HepG2 (cell line): ENCODE data around the gene USP10. TPM values are rescaled to one million over a fixed set of nuclear protein-coding genes. Genes with fewer than 3 reads are reported as not detected.
A peak's percentile ranks its signal among the peaks of the same experiment; 100 is the strongest.
"Not testable (repeated sequence)": the region's sequence is repeated elsewhere in the genome, so short reads cannot be mapped to it uniquely, and the experiment has no call there.

ENCODE experiments used
- ATAC-seq: fragments of 200-7000 bp; cut with Tn5 transposase; 3 replicates; pipeline ENCODE4 v1.9.1; 2020; ENCODE audit warnings: mild to moderate bottlenecking, moderate library complexity
- BruUV-seq: library from RNA; stranded (reverse); fragments of 400-500 nt; replicated peaks from 2 replicates; lab custom pipeline; 2021; lab: Mats Ljungman, UMichigan
- CTCF ChIA-PET: fragments of 300-600 bp; formaldehyde crosslinking; extraction: SDS; loops from one replicate; lab custom pipeline; 2021; ENCODE audit warnings: low total read pairs, inconsistent platforms, low intra/inter-chr PET ratio; lab: Yijun Ruan, JAX
- POLR2A ChIA-PET: fragments of 350-600 bp; sonication (Branson Sonifier 250); formaldehyde crosslinking; loops from one replicate; lab custom pipeline; 2020; ENCODE audit warnings: antibody characterized with exemption, inconsistent platforms; lab: Yijun Ruan, JAX
- DNase-seq: peaks from one replicate; pipeline ENCODE4 v3.0.0-alpha.2; 2015; ENCODE audit warnings: low spot score
- FAIRE-seq: peaks from 3 replicates; lab custom pipeline; 2011; peaks lifted over from hg19 to GRCh38; lab: Jason Lieb, UNC
- H2AFZ ChIP-seq: one replicate; pipeline ENCODE4 v1.6.1; 2011; ENCODE audit warnings: low read length, inconsistent platforms
- H3K27ac ChIP-seq: fragments of 300-600 bp; 3 replicates; pipeline ENCODE4 v1.8.0; 2011; ENCODE audit warnings: mixed run types, mild to moderate bottlenecking, mixed read lengths, low read length, inconsistent platforms; ENCODE audit not compliant: insufficient read depth; ENCODE audit errors: extremely low read length
- H3K27me3 ChIP-seq, 2 experiments: fragments of 200-600 bp in 1 of 2; 2 replicates in 1 of 2; 3 replicates in 1 of 2; pipeline versions ENCODE4 v1.6.0 to v1.8.0; 2011; ENCODE audit warnings: low read length in 2 of 2, mild to moderate bottlenecking in 2 of 2, moderate library complexity in 2 of 2, inconsistent platforms in 1 of 2; ENCODE audit not compliant: insufficient read depth in 2 of 2, control insufficient read depth in 1 of 2
- H3K36me3 ChIP-seq, 2 experiments: fragments of 200-600 bp in 1 of 2; replicated peaks in 1 of 2; 2 replicates in 1 of 2; 3 replicates in 1 of 2; pipeline versions ENCODE4 v1.5.1 to v1.8.0; 2011; ENCODE audit warnings: low read length in 2 of 2, inconsistent platforms in 1 of 2; ENCODE audit not compliant: insufficient read depth in 2 of 2, control insufficient read depth in 1 of 2
- H3K4me1 ChIP-seq: 2 replicates; pipeline ENCODE4 v1.5.1; 2012; ENCODE audit warnings: low read length, inconsistent platforms; ENCODE audit not compliant: insufficient read depth
- H3K4me2 ChIP-seq: 2 replicates; pipeline ENCODE4 v1.6.0; 2011; ENCODE audit warnings: low read depth, low read length, inconsistent platforms
- H3K4me3 ChIP-seq, 3 experiments: fragments of 200-600 bp in 1 of 3; sonication (generic), shearing (Covaris generic) in 1 of 3; replicated peaks in 1 of 3; 2 replicates each; pipeline ENCODE4 v1.5.1; 2011 to 2016; ENCODE audit warnings: low read length in 3 of 3, inconsistent platforms in 2 of 3, low read depth in 2 of 3, mild to moderate bottlenecking in 2 of 3, control low read depth in 1 of 3, mixed read lengths in 1 of 3; ENCODE audit not compliant: insufficient read depth in 1 of 3
- H3K79me2 ChIP-seq: one replicate; pipeline ENCODE4 v1.6.1; 2011; ENCODE audit warnings: low read length, inconsistent platforms; ENCODE audit not compliant: insufficient read depth
- H3K9ac ChIP-seq: 2 replicates; pipeline ENCODE4 v1.6.0; 2011; ENCODE audit warnings: mild to moderate bottlenecking, low read depth, low read length, inconsistent platforms; ENCODE audit not compliant: insufficient read depth
- H3K9me3 ChIP-seq: 2 replicates; pipeline ENCODE4 v1.5.1; 2012; ENCODE audit warnings: mild to moderate bottlenecking, low read length
- H4K20me1 ChIP-seq: 2 replicates; pipeline ENCODE4 v1.6.0; 2011; ENCODE audit warnings: inconsistent platforms, mild to moderate bottlenecking, low read length, moderate library complexity; ENCODE audit not compliant: insufficient read depth
- ELF3 ChIP-seq: IDR thresholded peaks from 2 replicates; pipeline ENCODE4 v1.6.1; 2016; ENCODE audit warnings: missing genetic modification reagents, missing compliant biosample characterization
- FOSL2 ChIP-seq: sonication (generic); formaldehyde crosslinking; IDR thresholded peaks from 2 replicates; pipeline ENCODE4 v1.4.0; 2020; ENCODE audit warnings: missing genetic modification reagents
- IKZF4 ChIP-seq: sonication (generic); formaldehyde crosslinking; IDR thresholded peaks from 2 replicates; pipeline ENCODE4 v1.5.1; 2020; ENCODE audit warnings: borderline replicate concordance, mild to moderate bottlenecking, low read depth, missing genetic modification reagents; ENCODE audit errors: not compliant biosample characterization
- JUNB ChIP-seq: sonication (generic); formaldehyde crosslinking; IDR thresholded peaks from 2 replicates; pipeline ENCODE4 v1.8.0; 2022; ENCODE audit warnings: missing genetic modification reagents, mild to moderate bottlenecking, borderline replicate concordance
- KAT7 ChIP-seq: IDR thresholded peaks from 2 replicates; pipeline ENCODE4 v1.6.1; 2018; ENCODE audit warnings: borderline replicate concordance, missing compliant biosample characterization
- NFE2L2 ChIP-seq: fragments of 150-350 bp; IDR thresholded peaks from 2 replicates; pipeline ENCODE4 v1.6.1; 2014; ENCODE audit warnings: low read length
- NFKB2 ChIP-seq: sonication (generic); formaldehyde crosslinking; IDR thresholded peaks from 2 replicates; pipeline ENCODE4 v1.4.0; 2020; ENCODE audit warnings: missing genetic modification reagents, borderline replicate concordance
- PHF20 ChIP-seq: sonication (generic); formaldehyde crosslinking; IDR thresholded peaks from 2 replicates; pipeline ENCODE4 v1.5.0; 2020; ENCODE audit warnings: mild to moderate bottlenecking, missing genetic modification reagents
- SOX13 ChIP-seq, 3 experiments: fragments of 450-650 bp in 1 of 3; sonication (generic) in 1 of 3; formaldehyde crosslinking in 1 of 3; IDR thresholded peaks in 2 of 3; conservative IDR thresholded peaks in 1 of 3; 2 replicates each; pipeline versions ENCODE4 v1.5.0 to v1.6.1; 2016 to 2020; ENCODE audit warnings: antibody characterized with exemption in 1 of 3, mild to moderate bottlenecking in 1 of 3, missing compliant biosample characterization in 1 of 3, missing genetic modification reagents in 1 of 3, moderate library complexity in 1 of 3
- TGIF2 ChIP-seq: IDR thresholded peaks from 2 replicates; pipeline ENCODE4 v1.6.1; 2016; ENCODE audit warnings: control low read depth, missing compliant biosample characterization
- XRCC5 ChIP-seq: fragments of 200-400 bp; formaldehyde crosslinking; optimal IDR thresholded peaks from 2 replicates; pipeline ENCODE3; 2017; ENCODE audit warnings: mild to moderate bottlenecking, low read length
- ZBTB1 ChIP-seq: sonication (generic); formaldehyde crosslinking; IDR thresholded peaks from 2 replicates; pipeline ENCODE4 v1.4.0; 2020; ENCODE audit warnings: missing genetic modification reagents, borderline replicate concordance
- ZNF652 ChIP-seq: IDR thresholded peaks from 2 replicates; pipeline ENCODE4 v1.6.1; 2016; ENCODE audit warnings: low read depth, borderline replicate concordance
- WGBS: methylation state at CpG from one replicate; pipeline ENCODE4 v1.1.6; 2017; ENCODE audit warnings: low lambda C conversion rate; 5-methylcytosine and 5-hydroxymethylcytosine counted together
- in situ Hi-C: cut with HindIII; loops from 2 replicates; pipeline ENCODE4 v1.10.0; 2017; ENCODE audit warnings: low pct_unique_long_range_greater_than_20kb; ENCODE audit not compliant: extremely low pct_ligation_motif_present
- intact Hi-C: fragments of 100-400 bp; cut with micrococcal nuclease; formaldehyde crosslinking; loops from one replicate; pipeline ENCODE4 v1.10.0; 2022; ENCODE audit not compliant: unreplicated experiment
- polyA plus RNA-seq, 8 experiments: library from polyadenylated mRNA; depleted of rRNA in 3 of 8; stranded (reverse) in 7 of 8; unstranded in 1 of 8; fragments of >200 nt; fragmentation: Illumina TruSeq in 4 of 8; extraction: Trizol in 4 of 8; gene quantifications; 2 replicates each; pipeline versions ENCODE4 v1.2.1 to v1.2.3, GENCODE V29; 2011 to 2016; ENCODE audit warnings: low read depth in 4 of 8, missing spikeins in 1 of 8, mixed read lengths in 1 of 8; ENCODE audit not compliant: insufficient read depth in 1 of 8
- total RNA-seq, 5 experiments: library from RNA; depleted of rRNA; stranded (reverse); fragments of >200 nt; fragmentation: Illumina TruSeq; extraction: Trizol; gene quantifications; 2 replicates each; pipeline ENCODE4 v1.2.3, GENCODE V29; 2016; ENCODE audit warnings: low read depth in 1 of 5
- TF ChIP-seq, protein P1 (sequence below): IDR thresholded peaks from 2 replicates; pipeline ENCODE4 v1.6.1; 2016; ENCODE audit warnings: missing biosample characterization, missing genetic modification reagents, low read depth
- TF ChIP-seq, protein P2 (sequence below): sonication (generic); formaldehyde crosslinking; IDR thresholded peaks from 2 replicates; pipeline ENCODE4 v1.4.0; 2020; ENCODE audit warnings: mild to moderate bottlenecking, missing genetic modification reagents
- TF ChIP-seq, protein P3 (sequence below): sonication (generic); formaldehyde crosslinking; IDR thresholded peaks from 2 replicates; pipeline ENCODE4 v1.4.0; 2020; ENCODE audit warnings: mild to moderate bottlenecking, missing genetic modification reagents, borderline replicate concordance

The USP10 gene
- total and polyA plus RNA-seq, 2 of the 13 experiments (the other 11 are each of a cell fraction or from before 2014, with no cell fraction given): 79.1 to 122 TPM

DNA sequence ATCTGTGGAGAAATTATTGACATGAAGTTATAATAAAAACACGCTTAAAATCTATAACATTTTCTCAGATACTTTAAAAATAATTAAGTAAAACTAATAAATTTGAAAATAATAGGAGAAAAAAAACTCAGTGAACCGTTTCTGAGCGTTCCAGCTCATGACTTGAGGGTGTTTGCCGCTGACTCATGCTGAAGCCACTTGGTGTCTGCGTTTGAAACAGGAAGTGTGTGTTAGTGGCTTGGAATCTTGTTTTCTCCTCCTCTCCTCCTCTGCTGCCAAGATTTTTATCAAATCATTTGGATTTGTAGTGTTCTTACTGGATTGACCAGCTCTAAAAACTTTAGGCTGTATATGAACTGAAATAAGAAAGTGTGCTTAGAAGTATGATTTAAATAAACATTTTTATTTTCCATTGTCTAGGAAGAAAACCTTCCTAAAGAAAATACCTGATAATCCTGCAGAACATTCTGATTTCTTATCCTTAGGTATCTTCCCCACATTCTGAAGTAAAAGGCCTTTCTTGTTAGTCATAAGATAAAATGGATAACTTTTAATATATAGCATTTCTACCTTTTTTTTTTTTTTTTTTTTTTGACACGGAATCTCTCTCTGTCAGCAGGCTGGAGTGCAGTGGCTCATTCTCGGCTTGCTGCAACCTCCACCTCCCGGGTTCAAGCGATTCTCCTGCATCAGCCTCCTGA, 30.8 kb downstream of the USP10 start (continued):
- no peak for TF ChIP-seq NFKB2 (CRISPR knock-in tag)
- no peak for TF ChIP-seq PHF20
- TF ChIP-seq, protein P1, sequence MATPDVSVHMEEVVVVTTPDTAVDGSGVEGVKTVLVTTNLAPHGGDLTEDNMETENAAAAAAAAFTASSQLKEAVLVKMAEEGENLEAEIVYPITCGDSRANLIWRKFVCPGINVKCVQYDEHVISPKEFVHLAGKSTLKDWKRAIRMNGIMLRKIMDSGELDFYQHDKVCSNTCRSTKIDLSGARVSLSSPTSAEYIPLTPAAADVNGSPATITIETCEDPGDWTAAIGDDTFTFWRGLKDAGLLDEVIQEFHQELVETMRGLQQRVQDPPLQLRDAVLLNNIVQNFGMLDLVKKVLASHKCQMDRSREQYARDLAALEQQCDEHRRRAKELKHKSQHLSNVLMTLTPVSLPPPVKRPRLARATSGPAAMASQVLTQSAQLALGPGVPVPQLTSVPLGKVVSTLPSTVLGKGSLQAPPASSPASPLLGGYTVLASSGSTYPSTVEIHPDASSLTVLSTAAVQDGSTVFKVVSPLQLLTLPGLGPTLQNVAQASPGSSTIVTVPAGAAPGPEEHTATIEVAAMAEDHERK (CRISPR knock-in tag): no peak
- TF ChIP-seq NFE2L2: peak; percentile 58
- TF ChIP-seq SOX13 (IDR thresholded peaks at IDR 0.05): no peak
- TF ChIP-seq SOX13 (CRISPR knock-in tag; conservative IDR thresholded peaks at IDR 0.05 in 1 of 2, IDR thresholded peaks at IDR 0.05 in 1 of 2): peak in 1 of 2 experiments; percentile 28; a peak in 1 of 4 replicates
- TF ChIP-seq, protein P2, sequence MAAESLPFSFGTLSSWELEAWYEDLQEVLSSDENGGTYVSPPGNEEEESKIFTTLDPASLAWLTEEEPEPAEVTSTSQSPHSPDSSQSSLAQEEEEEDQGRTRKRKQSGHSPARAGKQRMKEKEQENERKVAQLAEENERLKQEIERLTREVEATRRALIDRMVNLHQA (CRISPR knock-in tag): no peak
- no peak for TF ChIP-seq TGIF2 (CRISPR knock-in tag)
- TF ChIP-seq, protein P3, sequence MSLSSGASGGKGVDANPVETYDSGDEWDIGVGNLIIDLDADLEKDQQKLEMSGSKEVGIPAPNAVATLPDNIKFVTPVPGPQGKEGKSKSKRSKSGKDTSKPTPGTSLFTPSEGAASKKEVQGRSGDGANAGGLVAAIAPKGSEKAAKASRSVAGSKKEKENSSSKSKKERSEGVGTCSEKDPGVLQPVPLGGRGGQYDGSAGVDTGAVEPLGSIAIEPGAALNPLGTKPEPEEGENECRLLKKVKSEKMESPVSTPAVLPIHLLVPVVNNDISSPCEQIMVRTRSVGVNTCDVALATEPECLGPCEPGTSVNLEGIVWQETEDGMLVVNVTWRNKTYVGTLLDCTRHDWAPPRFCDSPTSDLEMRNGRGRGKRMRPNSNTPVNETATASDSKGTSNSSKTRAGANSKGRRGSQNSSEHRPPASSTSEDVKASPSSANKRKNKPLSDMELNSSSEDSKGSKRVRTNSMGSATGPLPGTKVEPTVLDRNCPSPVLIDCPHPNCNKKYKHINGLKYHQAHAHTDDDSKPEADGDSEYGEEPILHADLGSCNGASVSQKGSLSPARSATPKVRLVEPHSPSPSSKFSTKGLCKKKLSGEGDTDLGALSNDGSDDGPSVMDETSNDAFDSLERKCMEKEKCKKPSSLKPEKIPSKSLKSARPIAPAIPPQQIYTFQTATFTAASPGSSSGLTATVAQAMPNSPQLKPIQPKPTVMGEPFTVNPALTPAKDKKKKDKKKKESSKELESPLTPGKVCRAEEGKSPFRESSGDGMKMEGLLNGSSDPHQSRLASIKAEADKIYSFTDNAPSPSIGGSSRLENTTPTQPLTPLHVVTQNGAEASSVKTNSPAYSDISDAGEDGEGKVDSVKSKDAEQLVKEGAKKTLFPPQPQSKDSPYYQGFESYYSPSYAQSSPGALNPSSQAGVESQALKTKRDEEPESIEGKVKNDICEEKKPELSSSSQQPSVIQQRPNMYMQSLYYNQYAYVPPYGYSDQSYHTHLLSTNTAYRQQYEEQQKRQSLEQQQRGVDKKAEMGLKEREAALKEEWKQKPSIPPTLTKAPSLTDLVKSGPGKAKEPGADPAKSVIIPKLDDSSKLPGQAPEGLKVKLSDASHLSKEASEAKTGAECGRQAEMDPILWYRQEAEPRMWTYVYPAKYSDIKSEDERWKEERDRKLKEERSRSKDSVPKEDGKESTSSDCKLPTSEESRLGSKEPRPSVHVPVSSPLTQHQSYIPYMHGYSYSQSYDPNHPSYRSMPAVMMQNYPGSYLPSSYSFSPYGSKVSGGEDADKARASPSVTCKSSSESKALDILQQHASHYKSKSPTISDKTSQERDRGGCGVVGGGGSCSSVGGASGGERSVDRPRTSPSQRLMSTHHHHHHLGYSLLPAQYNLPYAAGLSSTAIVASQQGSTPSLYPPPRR (CRISPR knock-in tag): no peak
- peak; percentile 68 for TF ChIP-seq ELF3
- no peak for TF ChIP-seq ZBTB1 (CRISPR knock-in tag)
- no peak for TF ChIP-seq ZNF652
- no peak for TF ChIP-seq XRCC5
- TF ChIP-seq IKZF4 (CRISPR knock-in tag): no peak
- no peak for TF ChIP-seq KAT7 (CRISPR knock-in tag)
- peak; percentile 95 for TF ChIP-seq FOSL2
- no peak for TF ChIP-seq JUNB (CRISPR knock-in tag)

DNA sequence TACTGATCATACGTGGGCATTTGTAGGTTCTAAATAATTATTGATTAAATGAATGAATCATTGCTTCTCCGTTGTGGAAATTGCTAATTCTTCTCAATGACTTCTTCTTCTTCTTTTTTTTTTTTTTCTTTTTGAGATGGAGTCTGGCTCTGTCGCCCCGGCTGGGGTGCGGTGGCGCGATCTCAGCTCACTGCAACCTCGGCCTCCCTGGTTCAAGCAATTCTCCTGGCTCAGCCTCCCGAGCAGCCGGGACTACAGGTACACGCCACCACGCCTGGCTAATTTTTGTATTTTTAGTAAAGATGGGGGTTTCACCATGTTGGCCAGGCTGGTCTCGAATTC, 32.5 kb downstream of the USP10 start:
- WGBS: 96% methylated on average over 13 of the region's 13 CpGs
- intact Hi-C loops, H3K9ac ChIP-seq, H2AFZ ChIP-seq, H3K4me2 ChIP-seq, H3K27me3 ChIP-seq, CTCF ChIA-PET, BruUV-seq, POLR2A ChIA-PET, in situ Hi-C loops, ATAC-seq, DNase-seq, H3K9me3 ChIP-seq, FAIRE-seq, H3K4me3 ChIP-seq: not testable (repeated sequence)
- Histone ChIP-seq H3K79me2 (peaks cover 94% of the 10 kb centered on the region), H3K27ac (peak overlapping the region; percentile 54), H3K36me3 (peaks cover 5 to 20% of the 10 kb centered on the region in 2 experiments), H3K4me1 (peaks cover 80% of the 10 kb centered on the region), H4K20me1 (peaks cover 65% of the 10 kb centered on the region)
